GM19324 (cell line): Measurements from ENCODE around the gene CDC45.

Source experiments
- ATAC-seq: cut with Tn5 transposase; IDR thresholded peaks from one replicate; pipeline ENCODE4 v1.9.1; 2021; ENCODE audit warnings: mild to moderate bottlenecking, moderate library complexity; ENCODE audit not compliant: unreplicated experiment, low FRiP score

The CDC45 gene

DNA sequence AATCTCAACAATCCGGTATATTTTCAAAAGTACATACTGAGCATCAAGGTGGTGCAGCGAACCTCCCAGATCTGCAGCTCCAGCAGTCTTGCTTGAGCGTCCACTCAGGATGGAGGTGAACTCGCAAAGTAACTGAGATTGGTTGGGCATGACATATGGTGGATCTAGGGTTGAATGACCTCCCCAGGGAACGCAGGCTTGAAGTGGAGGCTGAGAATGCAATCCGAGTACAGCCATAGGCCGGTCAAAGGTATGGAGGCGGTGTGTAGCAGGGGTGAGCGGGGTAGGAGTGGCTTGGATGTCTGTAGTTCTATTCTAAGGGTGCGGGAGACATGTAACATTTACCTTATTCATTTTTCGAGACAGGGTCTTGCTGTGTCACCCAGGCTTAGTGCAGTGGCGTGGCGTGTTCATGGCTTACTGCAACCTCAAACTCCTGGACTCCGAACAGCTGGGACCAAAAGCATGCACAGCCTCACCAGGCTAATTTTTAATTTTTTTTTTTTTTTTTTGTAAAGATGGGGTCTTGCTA, 31.6 kb upstream of the CDC45 start:
- no peak for ATAC-seq

DNA sequence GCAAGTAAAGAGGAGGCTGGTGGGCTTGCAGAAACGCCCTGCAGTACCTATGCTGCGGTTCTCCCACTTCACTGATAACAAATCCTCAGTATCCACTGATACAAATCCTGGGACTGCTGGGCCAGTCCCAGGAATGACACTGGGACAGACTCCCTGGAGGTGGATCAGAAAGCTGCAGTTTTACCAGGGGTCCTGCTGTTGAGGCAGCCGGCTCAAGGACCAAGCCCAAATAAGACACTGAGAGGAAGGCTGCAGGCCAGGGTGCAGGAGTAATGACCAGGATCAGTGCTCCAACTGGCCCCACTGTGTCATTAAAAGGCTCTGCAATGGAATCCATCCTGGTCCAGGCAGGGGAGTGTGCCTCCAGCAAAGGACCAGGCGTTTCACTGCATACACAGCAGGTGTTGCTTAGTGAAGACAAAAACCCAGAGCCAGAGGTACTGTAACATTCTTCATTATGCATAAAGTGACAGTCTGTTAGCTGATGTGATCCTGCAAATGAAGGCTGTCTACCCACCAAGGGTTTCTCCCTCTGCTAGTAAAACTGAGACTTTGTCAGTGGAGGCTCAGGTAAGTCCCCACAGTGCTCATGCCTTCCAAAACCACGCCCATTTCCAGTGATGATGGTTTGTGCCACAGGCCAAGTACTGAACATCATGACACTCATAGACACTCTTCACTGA, 30.8 kb upstream of the CDC45 start:
- no peak for ATAC-seq

DNA sequence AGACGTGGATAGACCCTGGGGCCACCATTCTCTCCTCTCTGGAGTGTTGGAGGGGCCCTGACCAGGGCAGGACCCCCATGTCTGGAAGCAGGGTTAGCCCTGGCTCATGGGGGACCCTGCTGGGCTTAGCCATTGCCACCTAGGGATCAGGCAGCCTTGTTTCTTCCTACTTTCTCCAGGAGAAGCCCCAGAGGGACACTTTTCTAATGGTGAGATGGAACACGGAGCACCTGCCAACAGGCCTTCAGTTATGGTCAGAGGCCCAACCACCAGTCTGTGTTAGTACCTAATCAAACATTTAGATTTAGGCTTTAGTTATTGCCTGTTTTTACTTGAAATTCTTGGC, 30.3 kb upstream of the CDC45 start:
- no peak for ATAC-seq

DNA sequence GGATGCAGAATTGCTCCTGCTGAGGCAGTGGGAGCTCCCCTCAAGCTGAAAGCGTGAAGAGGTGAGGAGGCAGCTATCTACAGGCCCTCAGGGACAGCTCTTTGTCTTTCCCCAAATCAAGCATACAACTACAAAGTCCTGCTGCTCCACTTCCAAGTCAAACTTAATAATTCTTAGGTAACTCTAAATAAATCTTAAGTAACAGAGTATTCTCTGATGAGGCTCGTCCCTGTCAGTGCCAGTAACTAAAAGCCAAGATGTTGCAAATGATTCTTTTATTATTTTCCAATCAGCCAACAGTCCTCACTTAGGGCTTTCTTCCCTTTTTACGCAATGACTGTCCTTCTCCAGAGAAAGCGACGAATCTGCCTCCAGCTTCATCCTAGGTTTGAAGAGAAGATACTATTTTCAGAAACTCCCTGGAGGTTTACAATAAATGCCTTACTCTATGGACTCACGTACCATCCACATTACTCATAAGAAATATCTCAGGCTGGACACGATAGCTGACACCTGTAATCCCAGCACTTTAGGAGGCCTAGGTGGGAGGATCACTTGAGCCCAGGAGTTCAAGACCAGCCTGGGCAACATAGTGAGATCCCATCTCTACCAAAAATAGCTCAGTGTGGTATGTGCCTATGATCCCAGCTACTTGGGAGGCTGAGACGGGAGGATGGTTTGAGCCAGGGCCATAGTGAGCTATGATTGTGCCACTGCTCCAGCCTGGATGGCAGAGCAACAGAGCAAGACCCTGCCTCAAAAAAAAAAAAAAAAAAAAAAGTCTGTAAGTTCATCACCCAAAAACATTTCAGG, 29.2 kb upstream of the CDC45 start:
- no peak for ATAC-seq

DNA sequence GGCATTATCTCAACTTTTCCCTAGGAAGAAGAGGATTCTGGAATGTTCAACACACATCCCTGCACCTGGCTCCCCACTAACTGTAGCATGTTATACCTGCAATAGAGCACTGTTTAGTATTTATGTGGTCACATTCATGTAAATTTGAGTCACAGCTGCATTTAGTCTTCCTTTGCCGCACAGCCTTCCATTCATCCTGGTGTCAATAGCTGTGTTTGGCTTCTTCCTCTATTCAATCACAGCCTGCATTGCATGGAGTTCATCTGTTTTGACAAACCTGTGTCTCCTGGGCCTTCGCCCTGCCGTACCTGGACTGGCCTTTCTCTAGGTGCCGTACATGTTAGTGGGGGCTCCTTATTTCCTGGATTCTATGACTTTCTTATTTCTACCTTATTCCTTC, 28.1 kb upstream of the CDC45 start:
- no peak for ATAC-seq

DNA sequence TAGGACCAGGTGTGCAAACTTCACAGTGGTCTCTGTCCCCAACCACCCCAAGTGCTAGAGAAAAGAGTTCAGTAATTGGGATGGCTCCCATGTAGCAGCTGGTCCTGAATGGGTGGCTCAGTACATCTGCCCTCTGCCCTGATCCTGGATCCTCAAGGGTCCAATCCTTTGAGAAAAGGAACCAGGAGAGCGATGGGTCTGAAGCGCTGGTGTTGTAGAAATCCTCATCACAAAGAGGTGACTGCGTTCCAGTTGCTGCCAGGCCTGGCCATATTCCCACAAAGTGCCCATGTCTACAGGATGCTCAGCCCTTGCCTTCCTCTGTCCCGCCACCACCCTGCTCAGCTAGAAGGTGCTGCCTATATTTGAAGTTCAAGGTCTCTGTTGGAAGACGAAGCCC, 26.0 kb upstream of the CDC45 start:
- ATAC-seq, result no peak

DNA sequence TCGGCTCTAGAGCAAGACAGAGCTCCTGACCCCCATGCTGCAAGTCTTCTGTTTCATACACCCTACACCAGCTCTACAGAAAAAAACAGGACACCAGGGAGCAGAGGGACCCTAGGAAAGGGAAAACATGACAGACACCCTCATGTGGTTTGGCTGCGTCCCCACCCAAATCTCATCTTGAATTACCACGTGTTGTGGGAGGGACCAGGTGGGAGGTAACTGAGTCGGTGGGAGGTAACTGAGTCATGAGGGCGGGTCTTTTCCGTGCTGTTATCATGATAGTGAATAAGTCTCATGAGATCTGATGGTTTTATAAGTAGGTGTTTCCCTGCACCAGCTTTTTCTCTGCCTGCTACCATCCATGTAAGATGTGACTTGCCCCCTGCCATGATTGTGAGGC, 25.6 kb upstream of the CDC45 start:
- ATAC-seq, result no peak

DNA sequence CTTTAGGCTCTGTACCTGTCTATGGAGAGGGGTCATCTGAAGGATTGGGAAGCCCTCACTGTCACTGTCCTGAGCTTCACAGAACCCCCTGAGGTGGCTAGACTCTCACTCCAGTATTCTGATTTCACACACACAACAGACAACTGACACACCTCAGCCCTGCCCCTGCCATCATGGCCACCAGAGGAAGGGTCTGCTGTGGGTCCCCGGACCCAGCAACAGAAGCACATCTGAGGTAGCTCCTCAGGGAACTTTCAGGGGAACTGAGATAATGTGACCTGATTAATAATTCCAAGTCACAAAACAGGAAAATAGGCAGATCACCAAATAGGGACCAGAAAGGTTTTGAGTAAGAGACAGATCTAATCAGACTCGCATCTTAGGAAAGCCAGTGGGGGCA, 24.7 kb upstream of the CDC45 start:
- ATAC-seq, result no peak

DNA sequence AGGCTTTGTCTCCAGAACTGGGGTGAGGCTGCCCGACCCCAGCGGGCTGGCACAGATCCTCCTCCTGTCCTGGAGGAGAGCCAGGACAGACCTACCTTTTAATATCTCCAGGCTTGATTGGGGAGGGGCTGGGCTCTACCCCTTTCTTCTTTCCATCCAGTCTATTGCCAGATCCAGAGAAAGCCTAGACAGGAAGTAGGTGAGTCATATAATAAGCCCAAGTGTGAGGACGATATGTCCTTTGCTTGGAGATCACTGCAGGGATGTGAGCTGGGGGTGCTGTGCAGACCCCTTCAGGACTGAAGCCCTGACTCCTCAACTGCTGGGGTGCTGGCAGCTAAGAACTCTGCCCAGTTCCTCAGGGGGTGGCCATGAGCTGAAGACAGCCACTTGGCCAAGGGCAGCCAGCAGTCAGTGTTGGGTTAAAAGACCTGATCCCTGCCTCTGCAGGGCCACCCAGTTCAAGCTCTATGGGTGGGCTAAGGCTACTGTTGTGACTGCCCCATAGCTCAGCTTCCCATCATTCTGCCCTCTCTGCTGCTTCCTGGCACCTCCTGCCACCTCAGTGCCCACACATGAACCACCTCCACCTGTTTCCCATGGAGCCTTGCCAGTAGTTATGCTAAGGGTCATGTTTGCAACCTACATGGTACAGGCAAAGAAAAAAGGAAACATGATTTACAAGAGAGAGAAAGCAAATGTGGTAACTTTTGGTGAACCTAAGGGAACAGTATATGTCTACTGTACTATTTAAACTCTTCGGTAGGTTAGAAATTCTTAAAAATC, 23.9 kb upstream of the CDC45 start:
- no peak for ATAC-seq

DNA sequence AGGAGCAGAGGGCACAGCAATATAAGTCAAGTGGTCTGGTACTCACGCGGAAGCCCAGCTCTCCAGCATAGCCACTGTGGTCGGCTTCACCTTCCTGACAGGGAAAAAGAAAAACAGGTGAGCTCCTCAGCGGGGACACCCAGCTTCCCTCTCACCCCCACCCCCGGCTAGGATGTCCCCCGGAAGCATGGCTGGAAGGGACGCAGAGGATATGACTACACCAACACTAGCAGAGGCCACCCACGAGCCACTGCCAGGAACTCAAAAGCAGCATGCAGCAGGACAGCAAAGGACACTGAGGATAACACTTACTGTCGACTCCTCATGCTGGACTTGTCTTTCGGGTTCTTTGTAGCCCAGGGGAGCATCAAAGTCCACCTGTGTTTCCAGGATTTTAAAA, 23.2 kb upstream of the CDC45 start:
- no peak for ATAC-seq

DNA sequence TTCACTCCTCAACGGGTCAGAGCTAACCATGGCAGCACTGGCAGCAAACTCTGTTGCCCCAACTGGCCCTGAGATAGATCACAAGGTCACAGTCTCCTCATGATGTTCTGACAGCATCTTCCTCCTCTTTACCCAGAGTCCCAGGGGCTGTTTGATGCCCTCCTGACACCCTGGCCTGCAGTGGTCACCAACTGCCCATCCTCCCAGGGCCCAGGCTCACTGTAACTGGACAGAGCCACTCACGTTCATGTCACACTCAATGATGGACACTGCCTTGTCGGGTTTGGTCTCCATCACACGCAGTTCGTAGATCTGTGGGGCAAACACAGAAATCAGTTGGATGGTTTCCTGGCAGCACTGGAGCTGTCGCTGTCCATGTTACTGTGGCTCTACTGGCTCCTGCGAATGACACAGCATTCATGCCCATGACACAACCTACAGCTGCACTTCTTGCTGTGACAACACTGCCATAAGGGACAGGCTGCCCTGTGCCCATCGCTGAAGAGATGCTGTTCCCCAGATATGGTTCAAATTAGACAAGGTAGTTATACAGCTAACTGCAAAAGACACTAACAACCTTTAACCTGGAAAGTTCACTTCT, 21.8 kb upstream of the CDC45 start:
- no peak for ATAC-seq

DNA sequence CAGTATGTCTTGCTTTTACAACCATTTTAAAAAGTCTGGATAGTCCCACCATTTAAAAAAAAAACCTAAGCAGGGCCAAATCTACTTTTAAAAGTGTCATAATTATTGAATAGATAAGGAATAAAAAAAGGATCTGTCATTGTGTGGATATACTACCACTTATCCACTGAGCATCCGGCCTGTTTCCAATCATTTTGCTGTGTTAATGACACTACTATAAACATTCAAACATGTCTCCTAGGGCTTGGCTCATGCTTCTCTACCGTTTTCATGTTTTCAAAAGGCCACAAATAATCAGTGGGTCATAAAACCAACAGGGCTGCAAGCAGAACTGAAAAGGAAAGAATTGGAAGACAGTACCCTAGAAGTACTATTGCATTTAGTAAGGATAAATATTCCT, 19.7 kb upstream of the CDC45 start:
- ATAC-seq, result no peak

DNA sequence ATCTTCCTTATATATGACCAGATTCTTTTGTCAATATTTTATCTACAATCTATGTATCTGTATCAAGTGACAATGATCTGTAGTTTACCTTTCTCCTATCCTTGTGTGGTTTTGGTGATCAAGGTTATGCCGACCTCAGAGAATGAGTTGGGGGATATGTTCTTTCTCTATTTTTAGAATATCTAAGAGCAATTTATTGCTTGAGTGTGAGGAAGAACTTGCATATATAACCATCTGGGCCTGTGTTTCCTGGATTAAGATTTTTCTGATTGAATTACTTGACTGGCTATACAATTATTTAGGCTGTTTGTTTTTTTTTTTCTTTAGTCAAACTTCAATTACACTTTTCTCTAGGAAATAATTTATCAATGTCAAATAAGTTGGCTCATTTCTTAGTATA, 18.2 kb upstream of the CDC45 start:
- no peak for ATAC-seq

DNA sequence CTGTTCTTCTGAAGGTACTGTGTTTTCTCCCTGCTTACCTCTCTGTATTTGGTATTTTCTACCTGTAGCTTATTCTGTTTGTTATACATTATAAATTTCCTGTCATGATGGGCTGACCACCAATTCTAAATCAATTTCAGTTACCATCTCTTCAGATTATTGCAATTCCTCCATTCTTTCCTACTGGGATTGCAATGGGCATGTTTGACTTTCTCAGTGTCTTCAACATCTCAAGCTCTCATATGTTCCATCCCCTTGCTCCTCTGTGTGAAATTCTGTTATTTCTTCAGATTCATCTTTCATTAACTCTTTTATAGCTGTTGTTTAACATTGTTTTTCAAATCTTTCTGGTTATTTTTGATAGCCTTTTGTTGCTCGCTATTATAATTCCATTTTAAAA, 16.7 kb upstream of the CDC45 start:
- no peak for ATAC-seq

DNA sequence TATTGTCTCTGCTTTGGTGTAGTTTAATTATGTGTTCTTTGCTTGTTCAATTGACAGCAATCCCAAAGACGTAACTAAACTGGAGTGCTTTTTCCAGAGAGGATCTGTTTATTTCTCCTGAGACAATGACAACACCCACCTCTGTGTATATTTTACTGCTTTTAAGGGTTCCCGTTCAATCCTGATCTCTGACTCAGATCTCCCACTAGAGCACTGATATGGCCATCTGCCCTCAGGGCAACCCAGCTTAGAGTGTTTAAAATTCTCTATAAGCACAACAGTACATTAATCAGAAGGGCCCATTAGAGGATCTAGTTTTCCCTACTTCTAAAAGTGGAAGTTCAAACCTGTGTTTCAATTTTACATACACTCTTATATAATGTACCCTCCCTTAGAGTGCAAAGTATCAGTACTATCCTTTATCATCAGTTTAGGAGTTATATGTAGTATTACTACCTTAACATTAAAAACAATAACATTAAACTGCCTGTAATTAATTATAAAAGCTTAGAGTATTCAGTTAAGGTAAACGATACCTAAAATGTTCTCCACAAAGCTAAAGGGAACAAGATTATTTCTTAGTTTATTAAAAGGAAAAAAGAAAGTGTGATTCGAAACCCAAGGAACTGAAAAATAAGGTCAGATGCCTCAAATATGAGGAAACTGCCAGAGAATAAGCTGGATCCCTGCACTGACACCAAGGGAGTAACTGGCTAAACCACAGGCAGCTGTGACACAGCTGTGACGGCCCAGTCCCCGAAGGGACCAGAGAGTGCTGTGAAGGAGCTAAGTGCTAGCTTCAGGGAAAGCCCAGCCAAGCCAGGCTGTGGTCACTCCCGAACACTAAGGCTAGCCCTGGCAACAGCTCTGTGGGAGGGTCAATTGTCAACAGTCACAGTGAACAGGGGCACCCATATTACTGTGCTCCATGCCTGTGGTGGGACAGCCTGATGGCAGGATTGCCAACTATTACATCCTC, 15.9 kb upstream of the CDC45 start:
- ATAC-seq, result no peak

DNA sequence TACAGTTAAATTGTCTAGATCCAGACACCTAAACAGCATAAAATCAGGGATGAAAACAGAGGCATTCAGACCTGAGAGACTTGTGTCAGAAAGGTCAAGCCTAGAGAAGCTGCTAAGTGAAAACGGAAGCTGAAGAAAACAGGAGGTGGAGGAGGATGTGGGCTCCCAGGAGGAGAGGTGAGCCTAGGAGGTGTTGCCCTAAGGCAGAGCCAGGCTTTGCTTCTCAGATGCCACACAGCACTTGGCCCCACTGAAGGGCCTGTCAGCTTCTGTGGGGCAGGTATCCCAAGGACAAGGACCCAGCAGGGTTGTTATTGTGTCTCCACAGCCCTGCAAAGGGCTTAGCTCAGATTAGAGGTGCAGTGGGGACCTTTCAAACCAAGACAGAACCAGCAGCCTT, 15.2 kb upstream of the CDC45 start:
- no peak for ATAC-seq

DNA sequence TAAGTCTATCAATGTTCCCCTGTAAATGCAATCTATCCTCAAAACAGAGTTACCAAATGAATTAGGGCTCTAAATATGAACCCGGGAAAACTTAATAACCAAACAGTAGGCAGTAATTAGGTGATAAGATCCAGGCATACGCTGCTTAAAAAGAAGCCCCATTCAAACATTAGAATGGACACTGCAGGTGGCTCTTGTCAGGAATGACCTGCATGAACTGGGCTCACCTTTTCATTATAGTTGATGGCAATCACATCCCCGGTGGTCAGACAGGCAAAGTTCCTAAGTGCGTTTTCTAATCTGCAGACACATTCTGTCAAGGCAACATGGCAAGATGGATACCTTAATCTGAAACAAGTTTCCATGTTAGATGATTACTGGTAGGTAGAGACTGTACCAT, 14.7 kb upstream of the CDC45 start:
- no peak for ATAC-seq

DNA sequence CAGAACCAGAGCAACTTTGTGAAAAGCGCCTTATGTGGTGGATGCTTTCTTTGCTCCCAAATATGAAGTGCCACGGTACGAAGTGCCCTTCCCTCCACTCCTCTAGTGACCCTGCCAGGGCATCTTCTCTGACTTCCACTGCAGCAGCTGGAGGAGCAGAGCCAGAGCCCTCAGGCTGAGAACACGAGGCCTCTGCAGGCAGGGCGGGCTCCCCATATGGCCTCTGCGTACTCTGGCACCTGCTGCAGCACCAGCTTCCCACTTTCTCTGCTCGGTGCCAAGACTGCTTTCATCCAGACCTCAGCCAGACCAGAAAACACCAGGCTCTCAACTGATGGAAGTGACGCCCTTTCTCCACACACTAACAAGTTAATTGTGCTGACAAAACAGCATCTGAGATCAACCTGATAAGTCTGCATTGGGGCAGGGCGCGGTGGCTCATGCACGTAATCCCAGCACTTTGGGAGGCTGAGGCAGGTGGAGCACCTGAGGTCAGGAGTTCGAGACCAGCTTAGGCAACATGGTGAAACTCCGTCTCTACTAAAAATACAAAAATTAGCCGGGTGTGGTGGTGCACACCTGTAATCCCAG, 13.5 kb upstream of the CDC45 start:
- no peak for ATAC-seq
